8988T (cell line): ENCODE data around the gene CD302.
"Not testable (repeated sequence)": the region's sequence is repeated elsewhere in the genome, so short reads cannot be mapped to it uniquely, and the experiment has no call there.

Experiments used
- DNase-seq: peaks from one replicate; pipeline ENCODE4 v3.0.0; 2011

CD302 gene

DNA sequence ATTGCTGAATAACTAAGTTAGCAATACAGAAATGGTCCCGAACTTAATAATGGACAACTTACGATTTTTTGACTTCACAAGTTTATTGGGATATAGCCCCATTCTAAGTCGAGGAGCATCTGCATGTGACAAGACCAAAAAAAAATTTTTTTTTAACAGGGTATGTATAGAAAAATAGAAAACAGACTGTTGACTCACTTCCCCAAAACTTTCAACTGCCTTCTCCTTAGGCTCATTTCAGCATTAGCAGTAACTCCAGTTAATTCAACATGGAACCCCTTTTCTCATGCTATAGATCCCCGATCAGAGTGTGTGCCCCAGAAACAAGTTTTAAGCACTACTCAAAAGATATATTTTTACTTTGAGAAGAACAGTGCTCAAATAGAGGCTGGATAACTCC lies 5.4 kb downstream of the CD302 start:
- DNase-seq, result no peak

DNA sequence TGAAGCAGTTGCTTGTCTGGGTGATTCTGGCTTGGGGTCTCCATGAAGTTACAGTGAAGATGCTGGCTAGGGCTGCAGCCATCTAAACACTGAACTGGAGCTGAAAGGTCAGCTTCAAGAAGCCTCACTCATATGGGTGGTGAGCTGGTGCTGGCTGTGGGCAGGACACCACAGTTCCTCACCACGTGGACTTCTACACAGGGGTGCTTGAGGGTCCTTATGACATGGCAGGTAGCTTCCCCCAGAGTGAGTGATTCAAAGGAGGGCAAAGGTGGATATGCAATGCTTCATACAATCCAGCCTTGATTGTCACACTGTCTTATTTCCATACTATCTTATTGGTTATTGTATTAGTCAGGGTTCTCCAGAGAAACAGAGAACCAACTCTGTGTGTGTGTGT lies 6.0 kb downstream of the CD302 start:
- no peak for DNase-seq

DNA sequence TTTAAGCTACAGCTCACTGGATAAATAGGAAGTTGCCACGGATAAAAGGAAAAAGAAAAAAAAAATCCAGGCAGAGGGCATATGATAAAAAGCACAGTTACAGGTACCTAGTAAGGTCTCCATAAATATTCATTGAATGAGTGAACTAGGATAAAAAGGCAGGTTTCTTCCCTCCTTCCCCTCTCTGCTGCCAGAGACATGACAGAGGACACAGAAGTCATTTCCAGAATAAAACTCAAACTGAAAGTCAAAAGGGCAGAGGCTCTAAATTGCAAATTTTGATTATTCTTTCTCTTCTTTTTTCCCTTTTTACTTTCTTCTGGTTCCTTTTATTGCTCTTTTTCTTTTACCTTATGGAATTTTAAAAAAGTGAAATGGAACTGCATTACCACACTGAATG lies 7.7 kb downstream of the CD302 start:
- DNase-seq, result no peak

DNA sequence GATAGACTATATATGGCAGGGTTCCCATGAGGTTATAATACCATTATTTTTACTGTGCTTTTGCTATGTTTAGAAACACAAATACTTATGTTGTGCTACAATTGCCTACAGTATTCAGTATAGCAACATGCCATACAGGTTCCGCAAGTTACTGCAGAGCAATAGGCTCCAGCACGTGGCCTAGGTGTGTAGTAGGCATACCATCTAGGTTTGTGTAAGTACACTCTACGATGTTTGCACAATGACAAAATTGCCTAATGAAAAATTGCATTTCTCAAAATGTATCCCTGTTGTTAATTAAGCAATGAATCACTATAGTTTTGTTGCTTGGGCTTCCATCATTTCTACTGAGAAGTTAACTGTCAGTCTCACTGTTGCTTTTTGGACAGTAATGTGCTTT lies 9.8 kb downstream of the CD302 start:
- no peak for DNase-seq

DNA sequence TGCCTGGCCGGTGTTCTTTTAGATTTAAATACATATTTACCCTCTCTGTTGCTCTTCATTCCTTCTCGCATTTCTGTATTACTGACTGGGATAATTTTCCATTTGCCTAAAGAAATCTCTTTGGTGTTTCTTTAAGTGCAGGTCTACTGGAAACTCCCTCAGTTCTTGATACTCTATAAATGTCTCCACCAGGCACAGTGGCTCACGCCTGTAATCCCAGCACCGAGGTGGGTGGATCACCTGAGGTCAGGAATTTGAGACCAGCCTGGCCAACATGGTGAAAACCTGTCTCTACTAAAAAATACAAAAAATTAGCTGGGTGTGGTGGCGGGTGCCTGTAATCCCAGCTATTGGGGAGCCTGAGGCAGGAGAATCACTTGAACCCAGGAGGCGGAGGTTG lies 10.4 kb downstream of the CD302 start:
- not testable (repeated sequence) for DNase-seq

DNA sequence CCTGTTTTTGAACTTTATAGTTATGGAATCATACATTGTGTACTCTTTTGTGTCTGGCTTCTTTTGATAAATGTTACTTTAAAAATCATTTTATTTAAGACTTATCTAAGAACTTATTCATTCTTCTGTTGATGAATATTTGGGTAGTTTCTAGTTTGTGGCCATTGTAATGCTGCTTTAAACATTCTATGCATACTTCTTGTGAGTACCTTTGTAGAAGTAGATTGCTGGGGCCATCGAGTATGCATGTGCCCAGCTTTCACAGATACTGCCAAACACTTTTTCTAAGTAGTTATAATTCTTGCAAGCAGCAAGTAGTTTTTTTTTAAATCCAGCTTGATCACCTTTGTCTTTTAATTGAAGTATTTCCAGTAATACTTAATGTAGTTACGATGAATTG lies 11.1 kb downstream of the CD302 start:
- DNase-seq, result no peak

DNA sequence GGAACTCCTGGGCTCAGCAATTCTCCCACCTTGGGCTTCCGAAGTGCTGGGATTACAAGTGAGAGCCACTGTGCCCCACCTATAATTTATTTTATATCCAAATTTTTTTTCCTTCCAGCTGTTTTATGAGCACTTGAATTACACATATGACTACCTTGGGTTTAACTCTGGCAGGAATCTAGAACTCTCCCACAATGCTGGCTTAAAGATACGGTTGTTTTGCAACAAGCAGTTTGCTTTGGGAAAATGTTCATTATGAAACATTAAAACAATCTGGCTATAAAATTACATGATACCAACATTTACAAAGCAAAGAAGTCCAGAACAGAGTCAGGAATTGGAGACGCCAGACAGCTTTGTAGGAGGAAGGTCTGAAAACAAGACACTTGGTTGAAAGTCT lies 12.8 kb downstream of the CD302 start:
- DNase-seq, result no peak

DNA sequence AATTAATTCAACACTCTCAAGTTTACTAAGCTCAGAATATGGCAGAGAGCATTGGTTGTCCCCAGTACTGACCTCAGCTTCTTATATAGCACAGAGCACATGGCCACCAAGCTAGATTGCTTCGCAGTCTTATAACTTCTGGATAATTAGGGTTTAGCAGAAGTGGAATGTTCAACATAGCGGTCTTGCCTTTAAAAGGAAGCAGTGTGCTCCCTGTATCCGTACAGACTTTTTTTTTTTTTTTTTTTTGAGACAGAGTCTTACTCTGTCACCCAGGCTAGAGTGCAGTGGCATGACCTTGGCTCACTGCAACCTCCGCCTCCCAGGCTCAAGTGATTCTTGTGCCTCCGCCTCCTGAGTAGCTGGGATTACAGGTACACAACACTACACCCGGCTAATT lies 13.3 kb downstream of the CD302 start:
- DNase-seq, result not testable (repeated sequence)

DNA sequence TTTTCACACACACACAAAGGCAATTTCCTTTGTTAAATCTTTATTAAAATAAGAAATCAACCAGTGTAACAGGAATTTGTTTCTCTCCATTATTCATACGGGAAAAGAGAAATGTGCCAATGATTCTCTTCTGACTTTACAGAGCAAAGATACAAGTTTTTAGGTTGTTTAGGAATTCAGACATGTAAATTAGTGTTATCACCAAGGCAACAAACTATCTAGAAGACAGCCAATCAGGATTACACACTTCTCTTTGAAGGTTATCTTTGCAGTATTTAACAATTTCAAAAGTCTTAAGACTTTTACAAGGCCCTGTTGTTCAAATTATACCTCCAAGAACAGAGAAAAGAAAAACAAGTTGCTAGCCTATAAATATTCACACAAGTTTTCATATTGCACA lies 14.5 kb downstream of the CD302 start:
- DNase-seq, result no peak

DNA sequence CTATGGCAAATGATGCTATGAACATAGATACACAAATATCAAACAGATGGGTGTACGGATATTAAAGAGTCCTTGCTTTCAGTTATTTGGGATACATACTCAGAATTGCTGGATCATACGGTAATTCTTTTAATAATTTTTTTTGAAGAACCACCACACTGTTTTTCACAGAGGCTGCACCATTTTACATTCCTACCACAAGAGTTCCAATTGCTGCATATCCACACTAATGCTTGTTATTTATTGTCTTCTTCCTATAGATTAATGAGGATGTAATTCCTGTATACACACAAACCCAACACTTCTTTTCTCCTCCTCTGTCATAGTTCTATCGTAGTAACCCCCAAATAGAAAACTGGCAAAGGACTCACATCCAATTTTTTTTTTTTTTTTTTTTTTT lies 21.7 kb downstream of the CD302 start:
- DNase-seq, result no peak

DNA sequence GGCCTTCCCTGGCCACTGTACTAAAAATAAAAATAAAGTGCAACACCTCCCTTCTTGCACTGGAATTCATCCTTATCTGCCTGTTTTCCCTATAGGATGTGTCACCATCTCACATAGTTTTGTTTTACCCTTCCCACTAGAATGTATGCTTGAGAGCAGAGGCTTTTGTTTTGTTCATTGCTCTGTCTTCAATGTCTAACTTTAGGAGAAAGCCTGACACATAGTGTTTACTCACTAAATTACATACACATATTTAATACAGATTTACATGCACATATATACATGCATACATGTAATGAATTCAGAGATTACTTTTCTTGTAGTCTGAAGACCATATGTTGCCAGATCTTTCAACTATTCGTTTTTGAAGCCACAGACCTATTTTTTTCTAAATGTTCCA lies 23.0 kb downstream of the CD302 start:
- no peak for DNase-seq

DNA sequence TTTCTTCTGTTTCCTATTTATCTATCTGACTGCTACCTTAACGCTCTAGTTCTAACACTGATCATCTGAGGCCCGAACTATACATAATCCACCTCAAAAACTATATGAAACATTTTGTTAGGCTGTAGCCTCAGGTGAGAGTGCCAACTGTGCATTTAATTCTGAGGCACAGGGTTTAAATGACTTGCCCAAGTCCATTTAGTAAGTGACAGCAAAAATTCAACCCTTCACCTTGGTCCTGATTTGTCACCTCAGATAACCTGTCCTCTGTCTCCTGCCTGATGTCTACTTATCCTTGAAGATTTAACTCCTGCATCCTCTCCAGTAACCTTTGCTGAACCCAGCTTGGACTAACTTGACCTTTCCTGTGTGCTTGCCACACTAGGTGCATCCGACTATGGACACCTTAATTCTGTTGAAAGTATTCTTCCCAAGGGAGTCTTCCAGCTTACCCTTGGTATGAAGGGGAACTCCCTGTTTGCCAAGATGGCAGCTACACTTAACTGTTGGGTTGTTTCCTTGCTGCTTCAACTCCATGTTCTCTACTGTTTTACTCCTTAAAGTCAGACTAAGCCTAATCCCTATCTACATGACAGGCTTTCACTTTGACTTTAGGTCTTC lies 23.5 kb downstream of the CD302 start:
- no peak for DNase-seq

DNA sequence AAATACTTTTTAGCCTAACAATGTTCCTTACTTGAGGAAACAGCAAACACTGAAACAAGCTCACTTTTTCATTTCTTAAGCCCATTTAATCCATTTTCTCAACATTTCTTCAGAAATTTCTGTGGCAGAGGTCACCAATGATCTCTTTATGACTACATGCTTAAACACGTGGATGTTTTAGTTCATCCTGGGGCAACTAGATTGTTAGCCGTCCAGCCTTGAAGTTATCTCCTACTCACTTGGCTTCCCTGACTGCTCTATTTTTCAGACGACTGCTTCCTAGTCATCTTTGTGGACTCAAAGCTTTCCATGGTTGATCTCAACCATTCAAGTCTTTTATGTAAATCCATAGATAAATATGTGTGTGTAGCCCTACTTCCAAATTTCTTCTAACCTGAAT lies 24.1 kb downstream of the CD302 start:
- DNase-seq, result no peak

DNA sequence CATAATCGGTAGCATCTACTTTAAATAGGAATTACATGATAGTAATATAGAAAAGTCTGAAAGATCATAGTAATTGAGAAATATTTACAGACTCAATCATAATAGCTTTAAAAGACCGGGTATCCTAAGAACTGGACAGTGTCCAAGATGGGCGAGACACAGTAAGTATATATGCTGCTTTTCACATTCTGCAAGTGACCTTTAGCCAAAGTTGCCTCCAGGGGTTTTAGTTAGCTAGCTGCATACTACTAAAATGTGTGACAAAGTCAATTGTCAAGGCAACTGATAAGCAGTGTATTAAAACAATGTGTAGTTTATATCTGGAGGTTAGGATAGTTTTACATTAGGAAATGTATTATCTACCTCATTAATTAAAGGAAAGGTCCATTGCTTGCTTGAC lies 24.6 kb downstream of the CD302 start:
- no peak for DNase-seq

DNA sequence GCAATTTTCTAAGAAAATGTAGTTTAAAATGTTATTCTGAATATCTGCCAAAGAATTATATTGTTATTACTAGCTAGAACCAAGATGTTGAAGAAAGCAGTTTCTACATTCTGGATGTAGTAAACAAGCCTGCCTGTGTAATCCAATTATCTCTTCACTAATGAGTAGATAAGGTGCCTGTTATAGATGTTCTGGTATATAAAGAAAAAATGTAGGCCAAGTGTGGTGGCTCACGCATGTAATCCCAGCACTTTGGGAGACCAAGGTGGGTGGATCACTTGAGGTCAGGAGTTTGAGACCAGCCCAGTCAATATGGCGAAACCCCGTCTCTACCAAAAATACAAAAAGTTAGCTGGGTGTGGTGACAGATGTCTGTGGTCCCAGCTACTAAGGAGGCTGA lies 28.9 kb downstream of the CD302 start:
- DNase-seq, result no peak

DNA sequence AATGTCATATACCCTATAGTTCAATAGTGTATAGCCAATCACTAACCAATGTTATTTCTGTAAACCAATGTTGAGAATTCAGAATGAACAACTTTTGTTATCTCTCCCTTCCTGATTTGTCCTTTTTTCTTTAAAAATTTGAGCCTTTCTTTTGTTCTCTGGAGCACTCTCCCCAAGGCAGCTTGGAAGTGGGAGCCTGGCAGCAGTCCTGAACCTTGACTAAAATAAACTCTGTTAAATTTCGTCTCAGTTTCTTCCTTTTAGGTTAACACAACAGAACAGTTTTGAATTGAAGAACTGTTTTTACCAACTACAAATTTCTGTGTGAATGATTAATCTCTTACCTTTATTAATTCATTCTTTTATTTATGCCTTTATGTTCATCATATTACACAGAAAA lies 35.9 kb downstream of the CD302 start:
- DNase-seq, result no peak

DNA sequence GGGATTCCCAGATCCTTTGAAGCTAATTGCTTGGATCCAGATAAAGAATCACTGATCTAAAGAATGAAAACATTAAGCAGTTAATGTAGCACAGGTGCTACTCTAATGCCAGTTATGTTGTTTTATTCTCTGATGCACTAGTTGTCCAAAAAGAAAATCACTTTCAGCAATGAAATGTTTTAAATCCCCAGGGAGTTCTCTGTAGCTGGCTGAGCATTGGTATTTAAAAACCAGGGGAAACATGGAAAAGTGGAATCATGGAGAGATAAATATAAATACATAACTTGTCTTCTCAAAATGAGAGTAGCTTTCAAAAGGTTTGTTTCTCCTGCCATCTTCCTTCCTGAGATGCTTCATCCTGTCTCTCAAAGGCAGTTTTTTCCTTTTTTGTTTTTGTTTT lies 37.7 kb downstream of the CD302 start:
- DNase-seq, result no peak

DNA sequence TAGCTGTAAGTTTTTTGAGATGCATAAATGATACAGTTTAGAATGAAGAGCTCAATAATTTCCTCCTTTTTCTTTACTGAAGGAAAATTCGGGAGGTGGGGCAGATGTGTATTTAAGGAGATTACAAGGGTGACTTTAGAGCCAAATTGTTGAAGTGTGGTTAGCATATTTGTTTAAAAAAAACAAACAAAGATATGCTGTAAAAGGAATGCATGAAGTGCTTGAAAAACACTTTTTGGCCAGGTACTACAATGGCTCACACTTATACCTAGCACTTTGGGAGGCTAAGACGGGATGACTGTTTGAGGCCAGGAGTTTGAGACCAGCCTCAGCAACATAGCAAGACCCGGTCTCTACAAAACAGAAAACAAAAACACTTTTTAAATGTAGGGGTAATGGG lies 38.4 kb downstream of the CD302 start:
- no peak for DNase-seq

DNA sequence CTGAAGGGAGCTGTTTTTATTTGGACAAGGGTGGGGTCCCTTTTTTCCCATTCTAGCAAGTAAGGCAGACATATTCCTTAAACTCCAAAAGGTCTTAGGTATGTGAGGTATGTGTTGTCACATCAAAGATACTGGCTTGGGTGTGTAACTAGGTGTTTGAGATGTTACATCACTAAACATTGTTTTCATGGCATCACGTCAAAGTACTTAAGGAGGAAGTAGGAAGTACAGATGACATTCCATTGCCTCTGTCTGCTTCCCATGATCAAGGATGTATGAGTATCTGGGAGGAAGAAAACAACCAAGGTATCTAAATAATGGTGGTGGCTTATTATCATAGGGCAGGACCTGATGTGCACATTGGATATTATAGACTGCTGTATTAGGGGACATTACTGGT lies 39.3 kb downstream of the CD302 start:
- no peak for DNase-seq

DNA sequence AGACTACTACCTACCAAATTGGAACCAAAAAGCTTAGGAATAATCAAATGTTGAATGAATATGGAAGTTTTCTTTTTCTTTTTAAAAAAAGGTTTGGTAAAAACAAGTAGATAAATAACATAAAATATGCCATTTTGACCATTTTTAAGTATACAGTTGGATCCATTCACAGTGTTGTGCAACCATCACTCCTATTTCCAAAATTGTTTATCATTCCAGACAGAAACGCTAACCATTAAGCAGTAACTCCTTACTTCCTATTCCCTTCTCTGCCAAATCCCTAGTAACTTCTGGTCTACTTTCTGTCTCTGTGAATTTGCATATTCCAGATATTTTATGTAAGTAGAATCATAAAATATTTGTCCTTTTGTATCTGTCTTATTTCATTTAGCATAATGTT lies 39.8 kb downstream of the CD302 start:
- no peak for DNase-seq

DNA sequence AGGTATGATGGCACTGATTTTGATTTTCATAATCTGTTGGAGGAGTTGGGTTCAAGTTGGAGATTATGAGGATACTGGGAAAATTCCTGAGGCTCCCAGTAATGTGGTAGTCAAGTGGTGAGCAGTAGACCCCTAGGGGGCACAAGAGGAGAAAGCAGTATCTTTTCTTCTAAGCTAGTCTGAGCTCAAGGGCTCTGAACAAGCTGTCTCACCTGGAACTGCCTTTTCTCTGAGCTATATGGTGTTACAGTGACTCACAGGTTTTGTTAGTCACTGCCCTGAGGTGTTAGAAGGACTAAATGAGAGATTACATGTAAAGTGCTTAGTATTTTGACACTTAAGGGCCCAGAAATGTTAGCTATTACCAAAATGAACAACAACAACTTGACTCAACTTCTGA lies 42.2 kb downstream of the CD302 start:
- peak; percentile 38 for DNase-seq

DNA sequence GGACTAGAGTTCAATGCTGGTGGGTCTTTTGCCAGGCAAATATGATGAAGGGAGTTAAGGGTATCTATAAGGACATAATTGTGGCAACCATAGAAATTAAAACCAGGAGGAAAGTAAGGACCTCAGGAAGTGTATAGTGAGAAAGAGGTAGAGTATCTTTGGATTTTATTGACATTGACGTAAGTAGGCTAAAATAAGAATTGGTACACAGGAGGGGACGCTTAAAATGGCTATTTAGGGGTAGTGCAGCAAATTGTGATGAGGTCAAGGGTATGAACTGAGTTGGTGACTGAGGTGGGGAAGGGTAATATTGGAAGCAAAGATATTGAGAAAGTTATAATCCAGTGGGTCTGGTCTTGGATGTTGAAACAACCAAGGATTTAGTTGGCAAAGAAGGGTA lies 43.0 kb downstream of the CD302 start:
- no peak for DNase-seq

DNA sequence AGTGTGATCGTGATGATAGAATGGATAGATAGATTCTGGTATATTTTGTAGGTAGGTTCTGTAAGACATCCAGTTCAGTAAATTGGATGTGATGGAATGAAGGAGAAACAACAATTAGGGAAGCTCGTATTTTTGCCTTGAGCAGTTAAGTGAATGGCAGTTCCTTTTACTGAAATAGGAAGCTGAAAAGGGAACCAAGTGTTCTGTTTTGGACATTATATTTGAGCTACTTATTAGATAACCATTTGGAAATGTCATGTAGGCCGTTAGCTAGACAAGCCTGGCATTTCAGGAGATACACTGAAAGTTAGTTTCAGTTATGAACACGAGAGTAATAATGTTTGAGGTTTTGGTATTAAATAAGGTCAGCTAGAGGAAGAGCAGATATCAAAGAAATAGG lies 44.2 kb downstream of the CD302 start:
- no peak for DNase-seq

DNA sequence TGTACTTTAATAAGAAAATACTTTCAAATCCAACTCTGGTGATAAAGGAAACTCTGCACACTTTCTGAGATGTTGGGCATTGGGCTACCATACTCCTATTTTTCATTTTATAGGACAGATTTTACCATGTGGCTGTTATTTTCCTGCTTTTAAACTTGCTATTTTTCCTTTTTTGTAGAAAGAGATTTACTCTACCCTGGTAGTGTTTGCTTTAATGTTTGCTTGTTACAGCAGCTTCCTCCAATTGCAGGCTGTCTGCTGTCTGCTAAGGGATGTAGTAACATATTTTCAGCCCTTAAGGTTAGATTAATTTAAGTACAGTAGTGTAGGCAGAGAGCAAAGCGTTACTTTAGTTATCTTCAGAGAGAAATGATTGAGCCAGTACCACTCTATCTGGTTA lies 47.1 kb downstream of the CD302 start:
- DNase-seq, result no peak

DNA sequence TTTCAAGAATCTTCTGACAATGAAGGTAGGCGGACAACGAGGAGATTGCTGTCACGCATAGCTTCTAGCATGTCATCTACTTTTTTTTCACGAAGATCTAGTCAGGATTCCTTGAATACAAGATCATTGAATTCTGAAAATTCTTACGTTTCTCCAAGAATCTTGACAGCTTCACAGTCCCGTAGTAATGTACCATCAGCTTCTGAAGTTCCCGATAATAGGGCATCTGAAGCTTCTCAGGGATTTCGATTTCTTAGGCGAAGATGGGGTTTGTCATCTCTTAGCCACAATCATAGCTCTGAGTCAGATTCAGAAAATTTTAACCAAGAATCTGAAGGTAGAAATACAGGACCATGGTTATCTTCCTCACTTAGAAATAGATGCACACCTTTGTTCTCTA lies 49.9 kb downstream of the CD302 start:
- DNase-seq, result no peak

DNA sequence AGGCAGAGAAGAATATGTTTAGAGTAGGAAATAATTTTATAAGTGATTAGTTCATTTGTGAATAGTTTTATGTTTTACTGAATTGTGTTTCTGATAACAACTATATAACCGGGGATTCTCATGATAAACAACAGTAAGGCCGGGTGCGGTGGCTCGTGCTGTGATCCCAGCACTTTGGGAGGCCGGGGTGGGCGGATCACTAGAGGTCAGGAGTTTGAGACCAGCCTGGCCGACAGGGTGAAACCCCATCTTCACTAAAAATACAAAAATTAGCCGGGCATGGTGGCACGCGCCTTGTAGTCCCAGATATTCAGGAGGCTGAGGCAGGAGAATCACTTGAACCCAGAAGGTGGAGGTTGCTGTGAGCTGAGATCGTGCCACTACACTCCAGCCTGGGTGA lies 52.8 kb downstream of the CD302 start:
- not testable (repeated sequence) for DNase-seq
